ENCODE results near the gene ACOXL. TPM values are rescaled to one million over a fixed set of nuclear protein-coding genes. Genes with fewer than 3 reads are reported as not detected.
"Not testable (repeated sequence)": the region's sequence is repeated elsewhere in the genome, so short reads cannot be mapped to it uniquely, and the experiment has no call there.

ACOXL gene
- total and polyA plus RNA-seq, 4 donors: 4.4 to 32.8 (median 12.2) TPM

DNA sequence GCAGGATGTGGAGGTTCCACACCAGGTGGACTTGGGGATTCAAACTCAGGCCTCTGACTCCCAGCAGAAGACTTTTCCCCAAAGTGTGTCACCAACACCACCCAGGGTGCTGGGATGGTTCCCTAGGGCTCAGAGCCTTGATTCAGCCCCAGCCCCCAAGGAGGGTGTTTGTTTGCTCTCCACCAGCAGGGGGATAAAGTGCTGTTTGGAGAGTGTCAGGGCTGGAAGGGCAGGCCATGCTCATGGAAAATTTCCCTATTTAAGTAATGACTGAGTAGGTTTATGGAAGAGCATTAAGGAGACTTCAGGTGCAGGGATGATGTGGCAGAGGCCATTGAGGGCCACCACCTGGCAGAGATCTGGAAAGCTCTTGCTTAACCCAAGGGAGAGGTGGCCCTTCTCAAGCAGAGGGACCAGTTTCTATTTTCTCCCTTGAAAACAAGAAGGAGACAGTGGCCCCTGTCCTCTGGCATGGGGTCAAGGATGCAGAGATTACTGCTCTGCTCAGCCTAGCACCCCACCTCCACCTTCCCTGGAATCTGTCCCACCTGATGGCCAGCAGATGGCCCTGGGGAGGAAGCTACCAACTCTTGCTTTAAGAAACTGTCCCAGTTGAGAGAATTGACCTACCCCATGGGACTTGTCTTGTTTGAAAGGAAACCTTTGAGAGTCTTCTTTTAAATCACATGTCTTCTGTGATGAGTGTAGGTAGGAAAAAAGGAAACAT is 122.1 kb downstream of the ACOXL start:
- ATAC-seq (ENCODE audit: insufficient read depth, low FRiP score) (no peak), DNase-seq (no peak)
- peaks cover 0 to 1% (median 0%) of the 10 kb centered on the region in 4 donors for H3K9me3 ChIP-seq (ENCODE audit: control insufficient read depth in 4 of 4, insufficient read depth in 3 of 4, low read length in 3 of 4)
- no peaks in the 10 kb centered on the region for H3K27me3 ChIP-seq (ENCODE audit: control insufficient read depth in 3 of 3, insufficient read depth in 3 of 3, low read length in 2 of 3)
- no peak overlapping the region for H3K27ac ChIP-seq (ENCODE audit: low read depth in 1 of 2, low read length in 1 of 2)
- no peaks in the 10 kb centered on the region for H3K4me1 ChIP-seq (ENCODE audit: control insufficient read depth in 5 of 5, insufficient read depth in 5 of 5, low read length in 5 of 5)
- H3K9ac ChIP-seq (ENCODE audit: insufficient read depth in 1 of 2, low read length in 2 of 2): no peak overlapping the region
- H3K4me3 ChIP-seq: no peak overlapping the region
- H3K36me3 ChIP-seq (ENCODE audit: control insufficient read depth in 4 of 4, insufficient read depth in 4 of 4, low read length in 4 of 4): no peaks in the 10 kb centered on the region
- TF ChIP-seq, protein P1, sequence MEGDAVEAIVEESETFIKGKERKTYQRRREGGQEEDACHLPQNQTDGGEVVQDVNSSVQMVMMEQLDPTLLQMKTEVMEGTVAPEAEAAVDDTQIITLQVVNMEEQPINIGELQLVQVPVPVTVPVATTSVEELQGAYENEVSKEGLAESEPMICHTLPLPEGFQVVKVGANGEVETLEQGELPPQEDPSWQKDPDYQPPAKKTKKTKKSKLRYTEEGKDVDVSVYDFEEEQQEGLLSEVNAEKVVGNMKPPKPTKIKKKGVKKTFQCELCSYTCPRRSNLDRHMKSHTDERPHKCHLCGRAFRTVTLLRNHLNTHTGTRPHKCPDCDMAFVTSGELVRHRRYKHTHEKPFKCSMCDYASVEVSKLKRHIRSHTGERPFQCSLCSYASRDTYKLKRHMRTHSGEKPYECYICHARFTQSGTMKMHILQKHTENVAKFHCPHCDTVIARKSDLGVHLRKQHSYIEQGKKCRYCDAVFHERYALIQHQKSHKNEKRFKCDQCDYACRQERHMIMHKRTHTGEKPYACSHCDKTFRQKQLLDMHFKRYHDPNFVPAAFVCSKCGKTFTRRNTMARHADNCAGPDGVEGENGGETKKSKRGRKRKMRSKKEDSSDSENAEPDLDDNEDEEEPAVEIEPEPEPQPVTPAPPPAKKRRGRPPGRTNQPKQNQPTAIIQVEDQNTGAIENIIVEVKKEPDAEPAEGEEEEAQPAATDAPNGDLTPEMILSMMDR (IDR thresholded peaks at IDR 0.05; ENCODE audit: control extremely low read depth, extremely low read depth): no peak

DNA sequence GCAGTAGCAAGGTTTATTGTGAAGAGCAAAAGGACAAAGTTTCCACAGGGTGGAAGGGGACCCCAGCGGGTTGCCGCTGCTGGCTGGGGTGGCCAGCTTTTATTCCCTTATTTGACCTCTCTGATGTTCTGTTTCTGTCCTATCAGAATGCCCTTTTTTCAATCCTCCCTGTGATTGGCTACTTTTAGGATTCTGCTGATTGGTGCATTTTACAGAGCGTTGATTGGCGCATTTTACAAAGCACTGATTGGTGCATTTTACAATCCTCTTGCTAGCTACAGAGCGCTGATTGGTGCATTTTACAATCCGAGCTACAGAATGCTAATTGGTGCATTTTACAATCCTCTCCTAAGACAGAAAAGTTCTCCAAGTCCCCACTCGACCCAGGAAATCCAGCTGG is 123.5 kb downstream of the ACOXL start:
- H3K9ac ChIP-seq (ENCODE audit: insufficient read depth in 1 of 2, low read length in 2 of 2); H3K27me3 ChIP-seq (ENCODE audit: control insufficient read depth in 3 of 3, insufficient read depth in 3 of 3, low read length in 2 of 3); H3K36me3 ChIP-seq (ENCODE audit: control insufficient read depth in 4 of 4, insufficient read depth in 4 of 4, low read length in 4 of 4); ATAC-seq (ENCODE audit: insufficient read depth, low FRiP score); H3K4me1 ChIP-seq (ENCODE audit: control insufficient read depth in 5 of 5, insufficient read depth in 5 of 5, low read length in 5 of 5); DNase-seq; H3K27ac ChIP-seq (ENCODE audit: low read depth in 1 of 2, low read length in 1 of 2); H3K9me3 ChIP-seq (ENCODE audit: control insufficient read depth in 4 of 4, insufficient read depth in 3 of 4, low read length in 3 of 4); H3K4me3 ChIP-seq: not testable (repeated sequence)
- WGBS, 2 donors: 93 to 94% methylated on average over 7 of the region's 7 CpGs

DNA sequence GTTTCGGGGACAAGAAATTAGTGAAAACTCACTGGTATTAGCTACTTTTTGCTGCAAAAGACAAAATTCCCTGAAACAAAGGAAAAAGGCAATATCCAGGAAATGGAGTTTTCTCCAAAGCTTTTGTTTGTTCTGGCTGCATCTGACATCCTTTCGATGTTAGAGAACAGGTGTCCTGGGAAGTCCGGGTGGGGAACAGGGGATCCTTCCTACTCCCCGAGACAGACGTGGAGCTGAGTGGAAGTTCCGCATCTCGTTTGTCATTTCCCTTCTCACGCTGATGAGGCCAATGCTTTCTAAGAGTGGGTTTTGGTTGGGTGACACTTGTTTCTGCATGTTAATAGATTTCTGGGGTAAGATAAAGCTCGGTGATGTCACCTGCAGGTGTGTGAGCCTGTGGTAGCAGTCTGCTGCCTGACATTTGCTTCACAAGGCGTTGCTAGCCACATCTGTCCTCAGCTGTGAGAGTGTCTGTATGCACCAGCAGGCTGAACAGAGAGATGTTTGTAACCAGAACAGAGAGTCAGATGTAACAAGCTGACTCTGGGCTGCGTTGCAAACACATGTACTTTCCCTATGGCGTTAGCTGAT is 125.9 kb downstream of the ACOXL start:
- Histone ChIP-seq H3K4me1 (ENCODE audit: control insufficient read depth in 5 of 5, insufficient read depth in 5 of 5, low read length in 5 of 5) (no peaks in the 10 kb centered on the region), H3K9me3 (ENCODE audit: control insufficient read depth in 4 of 4, insufficient read depth in 3 of 4, low read length in 3 of 4) (peaks cover 0 to 1% (median 0%) of the 10 kb centered on the region in 4 donors), H3K27me3 (ENCODE audit: control insufficient read depth in 3 of 3, insufficient read depth in 3 of 3, low read length in 2 of 3) (no peaks in the 10 kb centered on the region), H3K36me3 (ENCODE audit: control insufficient read depth in 4 of 4, insufficient read depth in 4 of 4, low read length in 4 of 4) (no peaks in the 10 kb centered on the region), H3K4me3 (no peak overlapping the region), H3K27ac (ENCODE audit: low read depth in 1 of 2, low read length in 1 of 2) (no peak overlapping the region), H3K9ac (ENCODE audit: insufficient read depth in 1 of 2, low read length in 2 of 2) (peak overlapping the region in 1 of 2 donors; percentile 4)
- 65 to 67% methylated on average over 12 of the region's 12 CpGs for WGBS, 2 donors
- DNase-seq: peak in 1 of 3 donors; percentile 20
- ATAC-seq (ENCODE audit: insufficient read depth, low FRiP score): no peak
- TF ChIP-seq, protein P1 (IDR thresholded peaks at IDR 0.05; ENCODE audit: control extremely low read depth, extremely low read depth): no peak

DNA sequence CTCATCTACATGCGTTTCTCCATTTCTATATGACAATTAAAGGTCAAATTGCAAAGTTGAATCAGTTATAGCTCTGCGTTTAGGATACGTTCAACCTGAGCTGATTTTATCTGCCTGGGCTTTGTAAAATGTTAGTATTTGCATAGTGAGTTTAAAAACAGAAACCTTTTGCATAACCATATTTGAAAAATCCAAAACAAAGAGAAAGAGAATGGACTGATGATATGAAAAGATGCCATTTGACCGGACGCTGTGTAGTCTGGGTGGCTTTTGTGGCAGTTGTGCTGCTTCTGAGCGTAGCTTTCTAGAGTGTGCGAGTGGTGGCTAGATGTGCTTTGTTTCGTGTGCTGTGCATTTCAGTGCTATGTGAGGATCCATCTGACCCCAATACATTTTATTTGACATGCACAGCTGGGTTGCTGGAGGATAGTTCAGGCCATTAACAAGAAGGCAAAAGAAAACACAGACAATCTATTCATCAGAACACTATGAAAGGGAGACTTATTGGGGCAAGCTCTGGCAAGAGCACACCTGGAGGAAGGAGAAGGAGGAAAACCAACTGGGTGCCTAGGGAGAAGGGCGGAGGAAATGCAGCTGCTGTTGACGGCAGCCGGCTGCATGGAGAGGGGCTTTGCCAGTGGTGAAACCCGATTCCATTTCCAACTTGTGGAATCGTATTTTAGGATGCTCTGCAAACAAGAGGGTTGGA is 126.8 kb downstream of the ACOXL start:
- H3K4me1 ChIP-seq (ENCODE audit: control insufficient read depth in 5 of 5, insufficient read depth in 5 of 5, low read length in 5 of 5): no peaks in the 10 kb centered on the region
- H3K4me3 ChIP-seq: no peak overlapping the region
- no peaks in the 10 kb centered on the region for H3K27me3 ChIP-seq (ENCODE audit: control insufficient read depth in 3 of 3, insufficient read depth in 3 of 3, low read length in 2 of 3)
- H3K9ac ChIP-seq (ENCODE audit: insufficient read depth in 1 of 2, low read length in 2 of 2): no peak overlapping the region
- DNase-seq: no peak
- 68 to 79% methylated on average over 13 of the region's 13 CpGs for WGBS, 2 donors
- H3K36me3 ChIP-seq (ENCODE audit: control insufficient read depth in 4 of 4, insufficient read depth in 4 of 4, low read length in 4 of 4): no peaks in the 10 kb centered on the region
- no peak for ATAC-seq (ENCODE audit: insufficient read depth, low FRiP score)
- peaks cover 0 to 4% (median 0%) of the 10 kb centered on the region in 4 donors for H3K9me3 ChIP-seq (ENCODE audit: control insufficient read depth in 4 of 4, insufficient read depth in 3 of 4, low read length in 3 of 4)
- TF ChIP-seq, protein P1 (IDR thresholded peaks at IDR 0.05; ENCODE audit: control extremely low read depth, extremely low read depth): no peak
- no peak overlapping the region for H3K27ac ChIP-seq (ENCODE audit: low read depth in 1 of 2, low read length in 1 of 2)

All from lung (tissue), 12 donors.